SK-N-SH (cell line): ENCODE data around the gene SPATA2. TPM values are rescaled to one million over a fixed set of nuclear protein-coding genes. Genes with fewer than 3 reads are reported as not detected.

Source experiments
- CTCF ChIA-PET: fragments of 300-600, 350-600 bp; formaldehyde crosslinking; extraction: SDS; loops from one replicate; lab custom pipeline; 2021; lab: Yijun Ruan, JAX
- POLR2A ChIA-PET: fragments of 350-600 bp; sonication (Branson Sonifier 250); formaldehyde crosslinking; extraction: SDS; loops from one replicate; lab custom pipeline; 2020; ENCODE audit warnings: antibody characterized with exemption, inconsistent platforms; lab: Yijun Ruan, JAX
- DNase-seq: peaks from one replicate; pipeline ENCODE4 v3.0.0; 2012
- H2AFZ ChIP-seq: fragments of 200-600 bp; sonication (generic); 2 replicates; pipeline ENCODE4 v1.8.1; 2016; ENCODE audit warnings: antibody characterized with exemption, mild to moderate bottlenecking, low read depth
- H3F3A ChIP-seq: fragments of 200-600 bp; sonication (generic); replicated peaks from 2 replicates; pipeline ENCODE3; 2016; ENCODE audit warnings: antibody characterized with exemption, mild to moderate bottlenecking; ENCODE audit not compliant: insufficient read depth
- H3K27ac ChIP-seq, 2 experiments: fragments of 200-500 bp in 1 of 2; fragments of 200-600 bp in 1 of 2; sonication (Bioruptor generic) in 1 of 2; sonication (generic), shearing (Covaris generic) in 1 of 2; 2 replicates each; pipeline versions ENCODE4 v1.5.1 to v1.6.1; 2014 to 2016; ENCODE audit warnings: low read depth in 2 of 2, inconsistent platforms in 1 of 2, low read length in 1 of 2, mild to moderate bottlenecking in 1 of 2, mixed read lengths in 1 of 2
- H3K27me3 ChIP-seq: fragments of 200-600 bp; sonication (generic), shearing (Covaris generic); 2 replicates; pipeline ENCODE4 v1.6.1; 2016; ENCODE audit warnings: mixed run types; ENCODE audit not compliant: insufficient read depth
- H3K36me3 ChIP-seq, 2 experiments: fragments of 200-500 bp in 1 of 2; fragments of 200-600 bp in 1 of 2; sonication (Bioruptor generic) in 1 of 2; sonication (generic) in 1 of 2; replicated peaks in 1 of 2; 2 replicates each; pipeline versions ENCODE3 to v1.5.1; 2014 to 2016; ENCODE audit warnings: low read length in 1 of 2, mild to moderate bottlenecking in 1 of 2; ENCODE audit not compliant: insufficient read depth in 2 of 2, control insufficient read depth in 1 of 2
- H3K4me1 ChIP-seq, 2 experiments: fragments of 200-500 bp in 1 of 2; fragments of 200-600 bp in 1 of 2; sonication (Bioruptor generic) in 1 of 2; sonication (generic), shearing (Covaris generic) in 1 of 2; 2 replicates each; pipeline versions ENCODE4 v1.5.1 to v1.6.1; 2014 to 2016; ENCODE audit warnings: low read depth in 1 of 2, low read length in 1 of 2, mixed run types in 1 of 2; ENCODE audit not compliant: insufficient read depth in 2 of 2, control insufficient read depth in 1 of 2
- H3K4me2 ChIP-seq: fragments of 200-600 bp; sonication (generic), shearing (Covaris generic); 2 replicates; pipeline ENCODE4 v1.6.1; 2017; ENCODE audit warnings: mixed run types
- H3K4me3 ChIP-seq, 2 experiments: fragments of 200-500 bp in 1 of 2; fragments of 200-600 bp in 1 of 2; sonication (Bioruptor generic) in 1 of 2; sonication (generic), shearing (Covaris generic) in 1 of 2; 2 replicates each; pipeline versions ENCODE4 v1.5.1 to v1.8.1; 2014 to 2016; ENCODE audit warnings: low read depth in 2 of 2, inconsistent platforms in 1 of 2, low read length in 1 of 2, mild to moderate bottlenecking in 1 of 2, mixed read lengths in 1 of 2, moderate library complexity in 1 of 2
- H3K79me2 ChIP-seq: fragments of 200-600 bp; sonication (generic); 2 replicates; pipeline ENCODE4 v1.8.1; 2017; ENCODE audit warnings: mild to moderate bottlenecking; ENCODE audit not compliant: insufficient read depth
- H3K9ac ChIP-seq: fragments of 200-600 bp; sonication (generic); 2 replicates; pipeline ENCODE4 v1.6.1; 2017; ENCODE audit warnings: mixed run types
- H3K9me2 ChIP-seq: fragments of 200-600 bp; sonication (generic); 2 replicates; pipeline ENCODE4 v1.6.1; 2017; ENCODE audit warnings: mixed run types
- H3K9me3 ChIP-seq: fragments of 200-600 bp; sonication (generic); 2 replicates; pipeline ENCODE4 v1.6.1; 2017; ENCODE audit warnings: mixed run types, mild to moderate bottlenecking, moderate library complexity
- H4K20me1 ChIP-seq: fragments of 200-600 bp; sonication (generic); 2 replicates; pipeline ENCODE4 v1.6.1; 2017; ENCODE audit warnings: mild to moderate bottlenecking, mixed run types; ENCODE audit not compliant: insufficient read depth
- EZH2phosphoT487 ChIP-seq: fragments of 200-600 bp; sonication (generic); IDR thresholded peaks from 2 replicates; pipeline ENCODE4 v1.6.1; 2017; ENCODE audit warnings: low read depth, mixed run types, mild to moderate bottlenecking, antibody characterized with exemption, moderate library complexity, borderline replicate concordance
- FOXM1 ChIP-seq: IDR thresholded peaks from 2 replicates; pipeline ENCODE4 v1.4.0; 2012; ENCODE audit warnings: low read depth, mild to moderate bottlenecking
- JUND ChIP-seq: IDR thresholded peaks from 2 replicates; pipeline ENCODE4 v1.4.0; 2012
- MXI1 ChIP-seq: IDR thresholded peaks from 2 replicates; pipeline ENCODE4 v1.6.1; 2012; ENCODE audit warnings: mild to moderate bottlenecking, low read depth, low read length, improper control_type of control experiment
- NRF1 ChIP-seq: IDR thresholded peaks from 2 replicates; pipeline ENCODE4 v1.6.1; 2012; ENCODE audit warnings: low read depth, mild to moderate bottlenecking, low read length
- RCOR1 ChIP-seq: fragments of 150-350 bp; IDR thresholded peaks from 2 replicates; pipeline ENCODE4 v1.6.1; 2017; ENCODE audit warnings: antibody characterized with exemption, low read length
- RFX5 ChIP-seq: IDR thresholded peaks from 2 replicates; pipeline ENCODE4 v1.6.1; 2012; ENCODE audit warnings: mild to moderate bottlenecking, improper control_type of control experiment, low read length
- RXRA ChIP-seq: IDR thresholded peaks from 2 replicates; pipeline ENCODE4 v1.4.0; 2012; ENCODE audit warnings: low read depth, mild to moderate bottlenecking, borderline replicate concordance
- SMC3 ChIP-seq: IDR thresholded peaks from 2 replicates; pipeline ENCODE4 v1.6.1; 2012; ENCODE audit warnings: low read depth, low read length, improper control_type of control experiment
- TEAD4 ChIP-seq: IDR thresholded peaks from 2 replicates; pipeline ENCODE4 v1.4.0; 2012; ENCODE audit warnings: mild to moderate bottlenecking, borderline replicate concordance; ENCODE audit not compliant: insufficient read depth
- USF2 ChIP-seq: fragments of 150-350 bp; IDR thresholded peaks from 2 replicates; pipeline ENCODE4 v1.6.1; 2017; ENCODE audit warnings: antibody characterized with exemption, low read length, low read depth, borderline replicate concordance
- WGBS: methylation state at CpG from one replicate; pipeline ENCODE4 v1.1.6; 2017; ENCODE audit warnings: low lambda C conversion rate; 5-methylcytosine and 5-hydroxymethylcytosine counted together
- polyA plus RNA-seq, 3 experiments: library from polyadenylated mRNA; depleted of rRNA; stranded (reverse); fragments of >200 nt; gene quantifications; 2 replicates each; pipeline ENCODE4 v1.2.3, GENCODE V29; 2012
- TF ChIP-seq, protein P1 (sequence below): IDR thresholded peaks from 2 replicates; pipeline ENCODE4 v1.6.1; 2012; ENCODE audit warnings: mild to moderate bottlenecking, low read depth, low read length, moderate library complexity
- TF ChIP-seq, protein P2 (sequence below): IDR thresholded peaks from 2 replicates; pipeline ENCODE4; 2012
- TF ChIP-seq, protein P3 (sequence below): IDR thresholded peaks from 2 replicates; pipeline ENCODE4 v1.4.0; 2012; ENCODE audit warnings: low read depth, borderline replicate concordance
- TF ChIP-seq, protein P4 (sequence below): fragments of 150-350 bp; IDR thresholded peaks from 2 replicates; pipeline ENCODE4 v1.6.1; 2016; ENCODE audit warnings: mild to moderate bottlenecking, low read depth, low read length

The SPATA2 gene
- polyA plus RNA-seq, 1 of the 3 experiments (the other 2 are of a cell fraction) = 7.2 TPM

DNA sequence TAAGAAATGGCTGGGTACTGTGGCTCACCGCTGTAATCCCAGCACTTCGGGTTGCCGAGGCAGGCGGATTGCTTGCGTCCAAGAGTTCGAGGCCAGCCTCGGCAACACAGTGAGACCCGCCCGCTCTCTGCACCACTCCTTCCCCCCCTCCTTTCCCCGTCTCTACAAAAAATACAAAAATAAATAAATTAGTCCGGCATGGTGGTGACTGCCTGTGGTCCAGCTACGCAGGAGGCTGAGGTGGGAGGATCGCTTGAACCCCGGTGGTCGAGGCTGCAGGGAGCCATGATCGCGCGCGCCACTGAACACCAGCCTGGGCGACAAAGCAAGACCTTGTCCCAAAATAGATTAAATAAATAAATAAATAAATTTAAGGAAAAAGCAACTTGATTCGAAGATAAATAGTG, 20.4 kb upstream of the SPATA2 start:
- peak overlapping the region; percentile 74 to 90 for H3K4me3 ChIP-seq
- H3K9ac ChIP-seq = peak overlapping the region; percentile 52
- DNase-seq = peak; percentile 33
- peak overlapping the region; percentile 100 for H2AFZ ChIP-seq
- peaks cover 18 to 21% of the 10 kb centered on the region in 2 experiments; a peak in 3 of 4 replicates for H3K4me1 ChIP-seq
- peaks cover 17% of the 10 kb centered on the region for H3F3A ChIP-seq
- 5% methylated on average over 21 of the region's 21 CpGs for WGBS
- no peaks in the 10 kb centered on the region for H3K9me3 ChIP-seq
- peak overlapping the region; percentile 72 for H3K4me2 ChIP-seq
- no peak for TF ChIP-seq RFX5
- TF ChIP-seq, protein P1, sequence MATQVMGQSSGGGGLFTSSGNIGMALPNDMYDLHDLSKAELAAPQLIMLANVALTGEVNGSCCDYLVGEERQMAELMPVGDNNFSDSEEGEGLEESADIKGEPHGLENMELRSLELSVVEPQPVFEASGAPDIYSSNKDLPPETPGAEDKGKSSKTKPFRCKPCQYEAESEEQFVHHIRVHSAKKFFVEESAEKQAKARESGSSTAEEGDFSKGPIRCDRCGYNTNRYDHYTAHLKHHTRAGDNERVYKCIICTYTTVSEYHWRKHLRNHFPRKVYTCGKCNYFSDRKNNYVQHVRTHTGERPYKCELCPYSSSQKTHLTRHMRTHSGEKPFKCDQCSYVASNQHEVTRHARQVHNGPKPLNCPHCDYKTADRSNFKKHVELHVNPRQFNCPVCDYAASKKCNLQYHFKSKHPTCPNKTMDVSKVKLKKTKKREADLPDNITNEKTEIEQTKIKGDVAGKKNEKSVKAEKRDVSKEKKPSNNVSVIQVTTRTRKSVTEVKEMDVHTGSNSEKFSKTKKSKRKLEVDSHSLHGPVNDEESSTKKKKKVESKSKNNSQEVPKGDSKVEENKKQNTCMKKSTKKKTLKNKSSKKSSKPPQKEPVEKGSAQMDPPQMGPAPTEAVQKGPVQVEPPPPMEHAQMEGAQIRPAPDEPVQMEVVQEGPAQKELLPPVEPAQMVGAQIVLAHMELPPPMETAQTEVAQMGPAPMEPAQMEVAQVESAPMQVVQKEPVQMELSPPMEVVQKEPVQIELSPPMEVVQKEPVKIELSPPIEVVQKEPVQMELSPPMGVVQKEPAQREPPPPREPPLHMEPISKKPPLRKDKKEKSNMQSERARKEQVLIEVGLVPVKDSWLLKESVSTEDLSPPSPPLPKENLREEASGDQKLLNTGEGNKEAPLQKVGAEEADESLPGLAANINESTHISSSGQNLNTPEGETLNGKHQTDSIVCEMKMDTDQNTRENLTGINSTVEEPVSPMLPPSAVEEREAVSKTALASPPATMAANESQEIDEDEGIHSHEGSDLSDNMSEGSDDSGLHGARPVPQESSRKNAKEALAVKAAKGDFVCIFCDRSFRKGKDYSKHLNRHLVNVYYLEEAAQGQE = no peak
- no peak for TF ChIP-seq JUND
- TF ChIP-seq, protein P2, sequence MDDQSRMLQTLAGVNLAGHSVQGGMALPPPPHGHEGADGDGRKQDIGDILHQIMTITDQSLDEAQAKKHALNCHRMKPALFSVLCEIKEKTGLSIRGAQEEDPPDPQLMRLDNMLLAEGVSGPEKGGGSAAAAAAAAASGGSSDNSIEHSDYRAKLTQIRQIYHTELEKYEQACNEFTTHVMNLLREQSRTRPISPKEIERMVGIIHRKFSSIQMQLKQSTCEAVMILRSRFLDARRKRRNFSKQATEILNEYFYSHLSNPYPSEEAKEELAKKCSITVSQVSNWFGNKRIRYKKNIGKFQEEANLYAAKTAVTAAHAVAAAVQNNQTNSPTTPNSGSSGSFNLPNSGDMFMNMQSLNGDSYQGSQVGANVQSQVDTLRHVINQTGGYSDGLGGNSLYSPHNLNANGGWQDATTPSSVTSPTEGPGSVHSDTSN = no peak
- no peak for TF ChIP-seq USF2
- no peak for TF ChIP-seq TEAD4
- TF ChIP-seq RCOR1 = no peak
- H4K20me1 ChIP-seq = peaks cover 18% of the 10 kb centered on the region
- CTCF ChIA-PET = interaction anchor here (1.2 to 3.5 kb wide), 3 partner anchors 21 to 135 kb away, joined by 4 to 24 read pairs (median 13); no protein-coding TSS in a partner anchor
- H3K27ac ChIP-seq = no peak overlapping the region; a peak in 1 of 4 replicates
- H3K36me3 ChIP-seq = peaks cover 6 to 12% of the 10 kb centered on the region in 2 experiments
- no peaks in the 10 kb centered on the region for H3K9me2 ChIP-seq
- H3K27me3 ChIP-seq = no peaks in the 10 kb centered on the region
- POLR2A ChIA-PET = no interaction called here
- peaks cover 46% of the 10 kb centered on the region for H3K79me2 ChIP-seq

DNA sequence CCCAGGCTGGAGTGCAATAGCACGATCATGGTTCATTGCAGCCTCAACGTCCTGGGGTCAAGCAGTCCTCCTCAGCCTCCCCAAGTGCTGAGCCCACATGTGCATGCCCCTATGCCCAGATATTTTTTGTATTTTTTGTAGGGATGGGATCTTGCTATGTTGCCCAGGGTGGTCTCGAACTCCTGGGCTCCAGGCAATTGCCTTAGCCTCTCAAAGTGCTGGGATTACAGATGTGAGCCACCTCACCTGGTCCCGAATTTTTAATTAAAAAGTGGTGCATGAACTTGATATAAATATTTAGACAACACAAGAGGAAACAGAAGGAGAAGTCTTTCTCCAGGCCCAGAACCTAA, 13.8 kb upstream of the SPATA2 start:
- H3F3A ChIP-seq = peaks cover 18% of the 10 kb centered on the region
- peak overlapping the region in 1 of 2 experiments; percentile 48; a peak in 1 of 4 replicates for H3K27ac ChIP-seq
- ChIA-PET CTCF (interaction anchor here (1.4 kb wide), 1 partner anchor 10 kb away, joined by 6 read pairs; no protein-coding TSS in a partner anchor), POLR2A (no interaction called here)
- no peak overlapping the region for H3K4me3 ChIP-seq
- H3K79me2 ChIP-seq = no peaks in the 10 kb centered on the region
- no peak overlapping the region for H3K9ac ChIP-seq
- peak overlapping the region; percentile 91; the same call in 1 of the 2 replicates for H2AFZ ChIP-seq
- H3K9me3 ChIP-seq = no peaks in the 10 kb centered on the region
- no peaks in the 10 kb centered on the region for H3K9me2 ChIP-seq
- WGBS = 23% methylated on average over 4 of the region's 4 CpGs
- H3K27me3 ChIP-seq = no peaks in the 10 kb centered on the region
- no peak overlapping the region for H3K4me2 ChIP-seq
- no peaks in the 10 kb centered on the region for H3K4me1 ChIP-seq
- H4K20me1 ChIP-seq = no peaks in the 10 kb centered on the region
- no peaks in the 10 kb centered on the region for H3K36me3 ChIP-seq
- DNase-seq = no peak
- TF ChIP-seq FOXM1 (no peak), RFX5 (no peak), USF2 (no peak), NRF1 (no peak), SMC3 (no peak), RXRA (no peak), RCOR1 (no peak), MXI1 (no peak), EZH2phosphoT487 (no peak)
- TF ChIP-seq, protein P3, sequence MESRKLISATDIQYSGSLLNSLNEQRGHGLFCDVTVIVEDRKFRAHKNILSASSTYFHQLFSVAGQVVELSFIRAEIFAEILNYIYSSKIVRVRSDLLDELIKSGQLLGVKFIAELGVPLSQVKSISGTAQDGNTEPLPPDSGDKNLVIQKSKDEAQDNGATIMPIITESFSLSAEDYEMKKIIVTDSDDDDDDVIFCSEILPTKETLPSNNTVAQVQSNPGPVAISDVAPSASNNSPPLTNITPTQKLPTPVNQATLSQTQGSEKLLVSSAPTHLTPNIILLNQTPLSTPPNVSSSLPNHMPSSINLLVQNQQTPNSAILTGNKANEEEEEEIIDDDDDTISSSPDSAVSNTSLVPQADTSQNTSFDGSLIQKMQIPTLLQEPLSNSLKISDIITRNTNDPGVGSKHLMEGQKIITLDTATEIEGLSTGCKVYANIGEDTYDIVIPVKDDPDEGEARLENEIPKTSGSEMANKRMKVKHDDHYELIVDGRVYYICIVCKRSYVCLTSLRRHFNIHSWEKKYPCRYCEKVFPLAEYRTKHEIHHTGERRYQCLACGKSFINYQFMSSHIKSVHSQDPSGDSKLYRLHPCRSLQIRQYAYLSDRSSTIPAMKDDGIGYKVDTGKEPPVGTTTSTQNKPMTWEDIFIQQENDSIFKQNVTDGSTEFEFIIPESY = no peak
- TF ChIP-seq, protein P4, sequence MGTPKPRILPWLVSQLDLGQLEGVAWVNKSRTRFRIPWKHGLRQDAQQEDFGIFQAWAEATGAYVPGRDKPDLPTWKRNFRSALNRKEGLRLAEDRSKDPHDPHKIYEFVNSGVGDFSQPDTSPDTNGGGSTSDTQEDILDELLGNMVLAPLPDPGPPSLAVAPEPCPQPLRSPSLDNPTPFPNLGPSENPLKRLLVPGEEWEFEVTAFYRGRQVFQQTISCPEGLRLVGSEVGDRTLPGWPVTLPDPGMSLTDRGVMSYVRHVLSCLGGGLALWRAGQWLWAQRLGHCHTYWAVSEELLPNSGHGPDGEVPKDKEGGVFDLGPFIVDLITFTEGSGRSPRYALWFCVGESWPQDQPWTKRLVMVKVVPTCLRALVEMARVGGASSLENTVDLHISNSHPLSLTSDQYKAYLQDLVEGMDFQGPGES = no peak
